GM21619 (cell line): ENCODE measurements around the gene AFAP1.
"Not testable (repeated sequence)": the region's sequence is repeated elsewhere in the genome, so short reads cannot be mapped to it uniquely, and the experiment has no call there.

Experiments used
- ATAC-seq: cut with Tn5 transposase; IDR thresholded peaks from one replicate; pipeline ENCODE4 v1.9.1; 2021; ENCODE audit not compliant: unreplicated experiment

Gene AFAP1

DNA sequence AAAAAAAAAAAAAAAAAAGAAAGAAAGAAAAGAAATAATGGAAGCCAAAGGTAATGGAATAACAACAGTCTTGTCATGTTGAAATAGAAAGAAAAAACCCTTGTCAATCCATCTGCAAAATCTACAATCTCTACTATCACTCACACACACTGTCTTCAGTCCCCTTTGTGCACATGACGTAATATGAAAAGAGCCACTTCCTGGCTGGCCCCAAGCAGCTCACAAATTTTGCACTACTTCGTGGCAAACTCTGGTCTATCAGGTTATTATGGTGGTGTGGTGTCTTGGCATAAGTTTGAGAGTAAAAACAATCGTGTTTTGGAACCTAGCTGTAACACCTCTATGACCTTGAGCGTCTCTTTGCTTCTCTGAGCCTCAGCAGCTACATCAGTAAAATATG lies 8.3 kb upstream of the AFAP1 start:
- no peak for ATAC-seq

DNA sequence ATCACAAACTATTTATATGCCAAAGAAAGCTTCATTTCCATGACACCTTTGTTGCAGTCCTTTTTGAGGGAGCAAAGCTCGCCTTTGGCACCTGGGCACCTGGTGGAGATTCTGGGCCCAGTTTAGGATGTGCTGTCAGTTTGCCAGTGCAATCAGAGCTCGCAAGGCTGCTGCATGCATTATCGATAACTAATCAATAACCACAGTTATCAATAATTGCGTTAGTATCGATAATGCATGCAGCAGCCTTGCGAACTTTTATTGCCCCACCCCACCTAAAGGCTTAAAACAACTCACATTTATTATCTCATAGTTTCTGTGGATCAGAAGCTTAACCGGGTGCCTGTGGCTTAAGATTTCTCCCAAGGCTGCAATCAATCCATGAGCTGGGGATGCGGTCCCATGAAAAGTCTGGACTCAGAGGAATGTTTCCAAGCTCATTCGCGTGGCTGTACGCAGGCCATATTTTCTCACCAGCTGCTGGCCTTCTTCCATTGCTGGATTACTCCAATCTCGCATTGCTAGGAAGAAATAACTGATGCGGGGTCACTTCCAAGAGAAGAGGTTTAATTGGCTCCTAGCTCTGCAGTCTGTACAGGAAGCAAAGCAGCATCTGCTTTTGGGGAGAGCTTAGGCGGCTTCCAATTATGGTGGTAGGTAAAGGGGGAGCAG lies 6.2 kb upstream of the AFAP1 start:
- ATAC-seq: no peak

DNA sequence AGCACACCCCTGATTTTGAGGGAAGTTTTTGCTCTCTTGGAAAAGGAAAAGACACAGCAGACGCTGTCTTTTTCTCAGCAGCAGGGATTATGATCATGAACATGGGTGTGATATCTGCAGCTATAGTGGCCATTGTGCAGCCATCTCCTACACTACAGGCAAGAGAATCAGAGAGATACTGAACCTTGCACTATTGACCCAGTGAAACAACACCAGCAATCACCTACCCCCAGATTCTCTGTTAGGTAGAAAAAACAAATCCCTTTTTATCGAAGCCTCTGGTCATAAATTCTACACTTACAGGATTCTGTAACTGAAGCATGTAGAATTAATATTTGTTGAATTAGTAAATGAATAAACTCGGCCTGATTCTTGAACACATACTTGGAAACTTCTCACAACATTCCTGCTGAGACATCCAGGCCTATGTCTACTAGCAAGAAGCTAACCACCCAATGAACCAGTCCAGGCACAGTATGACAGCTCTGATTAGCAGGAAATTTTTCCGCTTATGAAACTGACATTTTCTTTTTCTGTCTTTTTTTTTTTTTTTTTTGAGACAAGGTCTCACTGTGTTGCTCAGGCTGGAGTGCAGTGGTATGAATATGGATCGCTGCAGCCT lies 5.0 kb upstream of the AFAP1 start:
- ATAC-seq: no peak

DNA sequence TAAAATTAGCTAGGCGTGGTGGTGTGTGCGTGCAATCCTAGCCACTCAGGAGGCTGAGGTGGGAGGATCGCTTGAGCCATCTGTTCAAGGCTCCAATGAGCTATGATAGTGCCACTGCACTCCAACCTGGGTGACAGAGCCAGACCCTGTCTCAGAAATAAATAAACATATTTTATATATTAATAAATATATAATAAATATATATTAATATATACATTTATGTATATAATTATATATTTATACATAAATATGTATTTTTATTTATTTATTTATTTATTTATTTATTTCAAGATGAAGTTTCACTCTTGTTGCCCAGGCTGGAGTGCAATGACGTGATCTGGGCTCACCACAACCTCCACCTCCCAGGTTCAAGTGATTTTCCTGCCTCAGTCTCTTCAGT lies 4.0 kb upstream of the AFAP1 start:
- ATAC-seq: not testable (repeated sequence)

DNA sequence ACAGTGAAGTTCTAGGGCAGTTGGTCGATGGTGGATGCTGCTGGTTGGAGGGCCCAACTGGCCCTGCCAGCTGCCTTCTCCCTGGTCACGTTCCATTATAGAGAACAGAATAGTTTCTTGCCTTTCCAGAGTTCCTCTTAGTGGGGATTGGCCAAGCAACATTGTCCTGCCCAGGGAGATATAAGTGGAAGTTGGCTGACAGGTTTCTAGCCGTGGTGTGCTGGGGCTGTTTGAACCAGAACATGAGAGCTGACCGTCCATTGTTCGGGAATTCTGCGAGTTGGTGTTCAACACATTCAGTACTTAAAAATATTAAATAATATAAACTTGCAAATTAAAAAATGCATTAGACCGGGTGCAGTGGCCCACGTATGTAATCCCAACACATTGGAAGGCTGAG lies 3.5 kb upstream of the AFAP1 start:
- no peak for ATAC-seq

DNA sequence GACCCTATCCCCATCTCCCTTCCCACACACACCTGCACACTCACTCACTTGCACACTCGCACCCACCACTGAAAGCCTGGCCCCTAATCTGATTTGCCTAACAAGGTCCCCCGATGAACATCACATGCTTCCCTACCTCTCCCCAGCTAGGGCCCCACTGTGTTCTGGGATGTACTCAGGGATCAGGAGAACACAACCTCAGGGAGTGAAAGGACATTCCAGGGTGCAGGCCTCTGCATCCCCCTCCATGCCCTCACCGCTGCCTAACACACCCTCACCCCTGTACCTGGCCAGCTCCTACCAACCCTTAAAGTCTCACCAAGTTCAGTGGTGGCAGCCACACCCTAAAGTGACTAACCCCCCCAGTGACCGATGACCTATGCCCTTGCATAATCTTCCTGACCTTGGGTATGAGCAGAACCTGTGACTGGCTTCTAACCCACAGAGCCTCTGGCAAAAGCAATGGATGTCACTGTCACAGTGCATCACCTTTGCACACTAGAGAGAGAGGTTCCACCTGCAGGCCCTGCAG lies 2.4 kb upstream of the AFAP1 start:
- ATAC-seq: no peak

DNA sequence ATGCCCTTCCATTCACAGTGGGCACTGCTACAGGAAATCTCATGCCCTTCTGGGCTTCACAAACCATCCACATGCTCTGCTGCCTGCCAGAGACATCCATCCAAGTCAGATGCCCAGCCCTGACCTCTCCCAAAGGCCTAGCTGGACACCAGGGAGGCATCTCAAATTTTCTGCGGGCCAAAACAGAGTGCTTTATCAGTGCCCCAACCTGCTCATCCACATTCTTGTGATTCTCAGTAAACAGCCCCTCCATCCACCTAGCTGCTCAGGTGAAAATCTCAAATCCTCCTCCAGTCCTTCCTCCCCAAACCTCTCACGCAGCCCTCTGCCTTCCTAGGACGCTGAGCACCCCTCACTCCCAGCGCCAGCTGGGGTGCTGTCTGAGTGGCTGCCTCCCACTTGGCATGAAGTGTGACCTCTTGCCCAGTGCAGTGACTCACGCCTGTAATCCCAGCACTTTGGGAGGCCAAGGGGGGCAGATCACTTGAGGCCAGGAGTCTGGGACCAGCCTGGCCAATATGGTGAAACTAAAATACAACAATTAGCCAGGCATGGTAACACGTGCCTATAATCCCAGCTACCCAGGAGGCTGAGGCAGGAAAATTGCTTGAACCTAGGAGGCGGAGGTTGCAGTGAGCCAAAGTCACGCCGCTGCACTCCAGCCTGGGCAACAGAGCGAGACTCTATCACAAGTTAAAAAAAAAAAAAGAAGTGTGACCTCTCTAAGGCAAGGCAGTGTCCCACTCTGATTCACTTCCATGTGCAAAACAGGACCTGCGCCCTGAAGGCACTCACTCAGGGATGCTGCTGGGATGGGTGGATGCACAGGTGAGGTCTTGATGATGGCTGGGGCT lies 1.7 kb upstream of the AFAP1 start:
- ATAC-seq: no peak

DNA sequence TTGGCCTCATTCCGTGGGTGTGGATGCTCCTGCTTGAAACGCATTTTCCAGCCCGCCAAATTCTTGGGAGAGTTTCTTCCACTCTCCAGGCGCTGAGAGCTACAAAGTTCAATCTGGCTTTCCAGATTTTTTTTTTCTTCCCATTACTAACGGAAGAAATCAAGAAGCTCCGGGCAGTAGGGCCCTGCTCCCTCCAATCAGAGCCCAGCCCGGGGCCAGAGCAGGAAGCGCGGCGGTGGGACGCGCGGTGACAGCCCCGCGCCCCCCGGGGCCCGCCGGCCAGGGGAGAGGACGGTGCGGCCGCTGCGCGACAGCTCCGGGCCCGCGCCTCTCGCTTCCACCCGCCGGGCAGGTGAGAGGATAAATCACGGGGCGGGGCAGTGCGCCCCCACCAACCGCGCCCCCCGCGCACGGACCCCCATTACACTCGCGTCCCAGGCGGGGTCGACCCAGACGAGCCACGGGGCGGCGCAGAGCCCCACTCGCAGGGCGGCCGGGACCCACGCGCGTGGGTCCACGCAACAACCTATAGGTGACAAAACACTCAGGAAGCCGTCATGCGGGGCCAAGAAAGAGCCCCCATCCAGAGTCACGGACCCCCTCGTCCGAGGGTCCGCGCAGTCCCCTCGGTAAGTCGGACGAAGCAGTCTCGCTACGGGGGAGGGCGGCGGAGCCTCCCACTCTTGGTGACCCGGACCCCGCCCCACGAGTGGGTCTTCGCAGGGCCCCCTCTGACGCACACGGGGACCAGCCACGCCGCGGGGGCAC lies 868 bp downstream of the AFAP1 start:
- ATAC-seq: no peak

DNA sequence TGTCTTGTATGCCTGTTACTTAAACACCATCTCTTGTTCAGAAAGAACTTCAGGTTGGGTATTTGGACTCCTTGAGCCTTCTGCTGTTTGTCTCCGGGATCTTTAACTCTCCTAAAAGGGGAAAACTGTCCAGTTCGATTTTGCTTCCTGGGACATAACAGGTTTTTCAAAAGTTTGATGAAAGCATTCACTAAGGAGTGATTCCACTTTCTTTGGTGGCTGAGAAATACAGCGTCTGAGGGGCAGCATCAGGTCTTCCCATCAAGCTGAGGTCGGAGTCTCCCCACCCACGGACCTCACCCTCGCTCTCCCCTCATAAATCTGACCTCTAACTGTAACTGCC lies 1.4 kb downstream of the AFAP1 start:
- no peak for ATAC-seq

DNA sequence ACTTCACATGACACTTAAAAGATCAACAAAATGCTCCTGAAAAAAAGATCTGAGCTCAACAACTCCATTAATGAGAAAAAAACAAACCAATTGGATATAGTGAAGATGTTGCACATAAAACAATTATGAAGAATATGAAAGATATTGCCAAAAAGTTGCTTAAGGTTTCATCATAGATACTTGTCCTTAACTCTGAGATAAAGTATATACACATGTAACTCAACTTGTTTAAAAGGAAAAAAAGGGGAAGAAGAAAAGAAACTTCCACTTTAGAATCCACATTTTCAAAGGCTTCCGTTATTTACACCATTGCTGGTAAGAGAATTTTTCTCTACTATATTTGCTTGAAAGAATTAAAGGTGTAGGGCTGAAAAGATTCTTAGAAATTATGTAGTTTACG lies 2.7 kb downstream of the AFAP1 start:
- no peak for ATAC-seq

DNA sequence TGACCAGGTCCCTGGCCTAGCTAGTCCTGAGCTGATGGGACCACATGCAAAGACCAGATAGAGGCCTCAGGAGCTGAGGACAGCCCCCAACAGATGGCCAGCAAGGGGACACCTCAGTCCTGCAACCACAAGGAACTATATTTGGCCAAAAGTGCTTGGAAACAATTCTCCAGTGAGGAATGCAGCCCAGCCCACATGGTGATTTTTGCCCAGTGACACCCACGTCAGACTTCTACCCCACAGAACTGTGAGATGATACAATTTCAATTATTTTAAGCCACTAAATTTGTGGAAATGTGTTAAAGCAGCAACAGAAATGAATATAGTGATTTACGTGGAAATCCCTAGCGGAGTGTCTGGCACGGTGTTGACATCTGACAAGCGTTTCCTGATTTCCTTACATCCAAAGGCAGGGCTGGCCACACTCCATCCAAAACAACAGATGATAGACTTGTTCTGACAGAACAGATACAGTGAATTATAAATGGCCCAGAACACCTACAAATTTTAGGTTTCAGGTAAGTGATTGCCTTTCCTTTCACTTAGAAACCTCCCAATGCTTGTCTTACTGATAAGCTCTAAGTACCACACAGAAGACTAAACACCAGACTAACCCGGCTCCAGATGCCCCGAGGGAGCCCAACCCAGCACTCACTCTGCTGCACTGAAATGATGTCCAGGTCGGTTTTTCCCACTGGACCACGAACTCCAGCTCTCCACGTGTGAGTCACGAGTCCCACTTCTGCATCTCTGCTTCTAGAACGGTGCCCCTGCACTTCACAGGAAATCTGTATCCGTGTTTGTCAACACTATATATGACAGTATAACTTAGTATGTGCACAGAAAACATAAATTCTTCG lies 5.8 kb downstream of the AFAP1 start:
- no peak for ATAC-seq

DNA sequence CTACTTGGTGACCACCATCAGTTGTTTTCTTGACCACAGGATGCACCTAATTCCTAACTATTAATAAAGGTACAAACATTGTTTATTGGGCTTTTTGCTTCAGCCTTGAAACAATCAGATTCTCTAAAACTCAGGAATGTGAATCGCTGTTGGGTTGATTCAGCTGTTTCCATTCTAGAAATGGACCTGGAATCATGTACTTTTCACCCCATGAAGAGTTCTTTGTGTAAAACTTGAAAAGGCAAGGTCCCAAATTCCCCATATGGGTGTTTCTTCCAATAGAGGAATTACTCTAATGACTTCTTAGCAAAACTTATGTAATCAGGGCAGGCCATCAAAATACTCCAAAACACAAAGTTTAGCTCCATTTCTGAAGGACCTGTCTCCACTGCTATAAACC lies 7.4 kb downstream of the AFAP1 start:
- ATAC-seq: no peak

DNA sequence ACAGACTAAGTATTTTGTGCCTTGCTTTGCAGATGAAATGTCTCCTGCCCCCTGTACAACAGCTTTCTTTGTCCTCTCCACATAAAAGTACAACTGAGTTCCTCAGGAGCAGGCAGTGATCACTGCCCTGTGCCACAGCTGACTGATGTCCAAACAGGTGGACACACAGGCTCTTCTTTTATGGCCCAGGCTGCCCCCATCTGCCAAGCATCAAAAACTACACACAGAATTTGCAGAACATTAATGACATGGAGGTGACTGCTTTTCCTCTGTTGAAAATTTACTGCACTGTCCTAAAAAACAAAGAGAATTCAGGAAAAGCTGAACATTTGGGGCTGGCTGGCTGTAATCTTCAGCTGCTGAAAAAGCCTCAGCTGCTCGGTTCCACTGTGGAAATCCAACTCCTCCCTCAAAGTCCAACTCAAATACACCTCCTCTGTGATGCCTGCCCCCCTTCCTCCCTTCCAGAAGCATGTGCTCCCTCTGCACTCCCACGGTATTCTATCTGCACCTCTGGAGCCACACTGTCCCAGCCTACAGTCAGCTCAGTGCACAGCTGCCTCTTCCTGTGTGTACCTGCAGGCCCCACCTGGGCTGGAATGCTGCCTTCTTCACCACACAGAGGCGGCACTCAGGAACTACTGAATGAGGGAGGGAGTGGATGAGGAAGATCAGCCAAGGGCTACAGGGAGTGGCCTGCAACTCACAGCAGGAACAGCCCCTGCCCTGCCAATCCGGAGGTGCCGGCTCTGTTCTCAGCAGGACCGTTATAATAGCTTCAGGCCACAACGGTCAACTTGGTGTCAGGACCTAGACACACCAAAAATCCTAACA lies 10.3 kb downstream of the AFAP1 start:
- no peak for ATAC-seq

DNA sequence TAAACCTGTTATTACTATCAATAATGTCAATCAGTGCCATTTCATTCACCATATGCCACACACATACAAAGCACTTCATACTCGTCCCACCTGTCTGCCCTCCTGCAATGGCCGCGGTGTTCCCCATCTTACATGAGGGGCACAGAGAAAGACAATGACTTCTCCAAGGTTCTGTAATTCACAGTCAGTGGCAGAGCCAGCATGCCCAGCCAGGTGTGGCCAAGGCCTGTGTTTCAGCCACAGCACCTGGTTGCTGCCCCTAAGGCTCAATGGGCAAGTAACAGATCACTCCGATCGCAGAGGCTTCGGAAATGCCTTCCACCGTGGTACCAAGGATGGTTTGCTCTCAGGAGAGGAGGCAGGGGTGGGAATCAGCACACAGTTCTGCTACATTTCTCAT lies 10.9 kb downstream of the AFAP1 start:
- ATAC-seq: no peak

DNA sequence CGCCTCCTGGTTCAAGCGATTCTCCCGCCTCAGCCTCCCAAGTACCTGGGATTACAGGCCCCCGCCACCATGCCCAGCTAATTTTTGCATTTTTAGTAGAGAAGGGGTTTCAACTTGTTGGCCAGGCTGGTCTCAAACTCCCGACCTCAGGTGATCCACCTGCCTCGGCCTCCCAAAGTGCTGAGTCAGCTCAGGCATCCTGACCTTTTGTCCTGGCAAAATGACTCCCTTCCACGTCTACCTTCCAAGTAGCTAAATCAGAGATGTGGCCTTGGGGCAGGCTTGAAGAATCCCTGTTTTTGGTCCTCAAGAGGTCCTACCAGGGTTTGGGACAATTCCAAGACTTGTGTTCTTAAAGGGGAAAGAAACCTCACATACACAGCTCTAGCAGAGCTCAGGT lies 12.8 kb downstream of the AFAP1 start:
- no peak for ATAC-seq

DNA sequence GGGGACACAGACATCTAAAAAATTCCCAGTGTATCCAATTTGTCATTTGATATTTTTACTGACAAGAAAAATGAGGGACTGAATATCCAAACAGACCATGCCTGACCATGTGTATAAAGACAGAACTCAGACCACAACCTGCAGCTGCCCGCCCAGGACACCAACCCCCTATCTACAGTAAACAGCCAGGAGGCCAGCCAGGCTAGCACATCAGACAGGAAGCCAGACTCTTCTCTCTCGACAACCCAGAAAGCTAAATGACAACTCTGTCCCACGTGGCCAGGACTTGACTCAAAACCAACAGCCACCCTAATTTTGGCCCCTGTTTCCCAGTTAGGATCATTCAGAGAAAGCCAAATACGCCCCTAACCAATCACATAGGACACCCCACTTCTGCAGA lies 15.1 kb downstream of the AFAP1 start:
- ATAC-seq: no peak

DNA sequence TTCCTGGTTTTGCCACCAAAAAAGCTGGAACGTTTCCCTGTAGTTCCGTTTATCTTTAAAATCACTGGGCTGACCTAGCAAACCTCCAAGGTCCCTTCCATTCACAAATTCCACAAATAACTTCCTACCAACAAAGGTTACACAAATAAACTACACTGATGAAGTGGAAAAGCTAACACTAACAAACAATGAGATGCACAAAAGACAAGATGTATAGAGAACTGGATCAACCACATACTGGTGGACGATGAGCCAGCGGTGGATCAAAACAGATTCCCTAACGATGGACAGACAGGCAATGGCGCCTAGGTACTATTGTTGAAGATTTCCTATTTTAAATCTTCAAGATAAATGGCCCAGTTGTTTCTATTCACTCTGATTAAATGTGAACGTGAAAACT lies 15.5 kb downstream of the AFAP1 start:
- no peak for ATAC-seq

DNA sequence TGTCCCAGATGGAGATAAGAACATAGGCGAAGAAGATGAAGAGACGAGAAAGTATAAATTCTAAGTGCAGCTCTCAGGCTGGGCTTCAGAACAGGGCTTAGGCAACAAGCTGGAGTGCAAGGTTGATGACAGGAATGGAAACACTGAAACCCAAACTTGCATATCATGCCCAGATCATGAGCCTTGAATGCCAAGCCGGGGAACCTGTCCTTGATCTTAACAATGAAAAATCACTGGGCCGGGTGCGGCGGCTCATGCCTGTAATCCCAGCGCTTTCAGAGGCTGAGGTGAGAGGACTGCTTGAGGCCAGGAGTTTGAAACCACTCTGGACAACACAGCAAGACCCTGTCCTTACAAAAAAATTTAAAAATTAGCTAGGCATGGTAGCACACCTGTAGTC lies 17.2 kb downstream of the AFAP1 start:
- ATAC-seq: no peak

DNA sequence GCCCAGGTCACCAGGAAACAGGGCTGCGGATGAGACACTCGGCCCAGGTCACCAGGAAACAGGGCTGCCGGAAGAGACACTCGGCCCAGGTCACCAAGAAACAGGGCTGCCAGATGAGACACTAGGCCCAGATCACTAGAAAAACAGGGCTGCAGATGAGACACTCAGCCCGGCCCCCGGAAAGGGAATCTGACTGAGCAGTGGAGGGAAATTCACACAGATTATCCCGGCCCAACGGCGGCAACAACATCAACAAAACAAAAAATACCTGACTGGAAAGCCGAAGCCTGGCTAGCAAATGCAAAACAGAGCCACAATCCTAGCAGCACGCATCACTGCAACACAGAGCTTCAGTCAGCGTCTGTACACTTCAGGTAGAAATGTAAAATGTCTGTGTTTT lies 20.7 kb downstream of the AFAP1 start:
- no peak for ATAC-seq

DNA sequence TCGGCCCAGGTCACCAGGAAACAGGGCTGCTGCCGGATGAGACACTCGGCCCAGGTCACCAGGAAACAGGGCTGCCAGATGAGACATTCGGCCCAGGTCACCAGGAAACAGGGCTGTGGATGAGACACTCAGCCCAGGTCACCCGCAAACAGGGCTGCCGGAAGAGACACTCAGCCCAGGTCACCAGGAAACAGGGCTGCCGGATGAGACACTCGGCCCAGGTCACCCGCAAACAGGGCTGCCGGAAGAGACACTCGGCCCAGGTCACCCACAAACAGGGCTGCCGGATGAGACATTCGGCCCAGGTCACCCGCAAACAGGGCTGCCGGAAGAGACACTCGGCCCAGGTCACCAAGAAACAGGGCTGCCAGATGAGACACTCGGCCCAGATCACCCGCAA lies 21.5 kb downstream of the AFAP1 start:
- ATAC-seq: not testable (repeated sequence)
